SK-N-SH treated with all-trans-retinoic acid at 6 μM for 48 hours (cell line): ENCODE measurements around the gene LRWD1.

Experiments used
- ATAC-seq: fragments of 200-7000 bp; cut with Tn5 transposase; 3 replicates; pipeline ENCODE4 v1.9.1; 2020; ENCODE audit warnings: mild to moderate bottlenecking, moderate library complexity
- ARNTL ChIP-seq: fragments of 450-650 bp; formaldehyde crosslinking; IDR thresholded peaks from 2 replicates; pipeline ENCODE4 v1.5.0; 2020; ENCODE audit warnings: low read depth, mild to moderate bottlenecking, moderate library complexity, borderline replicate concordance
- CSDC2 ChIP-seq: fragments of 250-450 bp; sonication (Bioruptor Pico); IDR thresholded peaks from 2 replicates; pipeline ENCODE4 v1.5.0; 2020; ENCODE audit warnings: mild to moderate bottlenecking, moderate library complexity
- CSRNP3 ChIP-seq: fragments of 250-450 bp; sonication (Bioruptor Pico); IDR thresholded peaks from 2 replicates; pipeline ENCODE4 v1.5.1; 2021; ENCODE audit warnings: mild to moderate bottlenecking, moderate library complexity
- ESRRG ChIP-seq: fragments of 250-450 bp; sonication (Bioruptor Pico); IDR thresholded peaks from 2 replicates; pipeline ENCODE4 v1.6.1; 2021; ENCODE audit warnings: mild to moderate bottlenecking
- GLIS3 ChIP-seq: fragments of 250-450 bp; sonication (Bioruptor Pico); IDR thresholded peaks from 2 replicates; pipeline ENCODE4 v1.5.0; 2020; ENCODE audit warnings: mild to moderate bottlenecking, moderate library complexity
- ISL1 ChIP-seq: fragments of 250-450 bp; sonication (Bioruptor Pico); IDR thresholded peaks from 2 replicates; pipeline ENCODE4 v2.1.2; 2022; ENCODE audit warnings: mild to moderate bottlenecking, moderate library complexity
- OSR1 ChIP-seq: fragments of 250-450 bp; sonication (Bioruptor Pico); IDR thresholded peaks from 2 replicates; pipeline ENCODE4 v1.8.0; 2022; ENCODE audit warnings: moderate library complexity, mild to moderate bottlenecking, inconsistent platforms
- PATZ1 ChIP-seq: fragments of 250-450 bp; sonication (Bioruptor Pico); IDR thresholded peaks from 2 replicates; pipeline ENCODE4 v1.8.0; 2020; ENCODE audit warnings: mild to moderate bottlenecking, moderate library complexity, borderline replicate concordance
- PPARA ChIP-seq: fragments of 250-450 bp; sonication (Bioruptor Pico); IDR thresholded peaks from 2 replicates; pipeline ENCODE4 v1.5.0; 2020; ENCODE audit warnings: mild to moderate bottlenecking, borderline replicate concordance
- RARB ChIP-seq: fragments of 250-450 bp; sonication (Bioruptor Pico); IDR thresholded peaks from 2 replicates; pipeline ENCODE4 v1.8.0; 2021; ENCODE audit warnings: mild to moderate bottlenecking, moderate library complexity
- SNAI2 ChIP-seq: fragments of 250-450 bp; sonication (Bioruptor Pico); IDR thresholded peaks from 2 replicates; pipeline ENCODE4 v1.5.0; 2020; ENCODE audit warnings: mild to moderate bottlenecking, moderate library complexity
- TCF4 ChIP-seq: fragments of 250-450 bp; sonication (Bioruptor Pico); IDR thresholded peaks from 2 replicates; pipeline ENCODE4 v1.8.0; 2021; ENCODE audit warnings: mild to moderate bottlenecking, moderate library complexity, borderline replicate concordance
- TOX ChIP-seq: fragments of 250-450 bp; sonication (Bioruptor Pico); IDR thresholded peaks from 2 replicates; pipeline ENCODE4 v1.8.0; 2021; ENCODE audit warnings: mild to moderate bottlenecking, moderate library complexity, borderline replicate concordance
- ZC3H10 ChIP-seq: fragments of 250-450 bp; sonication (Bioruptor Pico); IDR thresholded peaks from 2 replicates; pipeline ENCODE4 v1.5.1; 2021; ENCODE audit warnings: mild to moderate bottlenecking, moderate library complexity
- ZFP3 ChIP-seq: fragments of 250-450 bp; sonication (Bioruptor Pico); IDR thresholded peaks from 2 replicates; pipeline ENCODE4 v1.5.0; 2020; ENCODE audit warnings: mild to moderate bottlenecking, moderate library complexity
- ZFP30 ChIP-seq: fragments of 450-650 bp; formaldehyde crosslinking; IDR thresholded peaks from 2 replicates; pipeline ENCODE4 v1.5.0; 2022; ENCODE audit warnings: mild to moderate bottlenecking, moderate library complexity
- ZNF565 ChIP-seq: fragments of 450-650 bp; formaldehyde crosslinking; conservative IDR thresholded peaks from 2 replicates; pipeline ENCODE4 v1.5.0; 2020; ENCODE audit warnings: low read depth, mild to moderate bottlenecking, moderate library complexity
- ZNF70 ChIP-seq: fragments of 450-650 bp; formaldehyde crosslinking; IDR thresholded peaks from 2 replicates; pipeline ENCODE4 v1.5.0; 2020; ENCODE audit warnings: mild to moderate bottlenecking, moderate library complexity
- ZNF8 ChIP-seq: fragments of 450-650 bp; formaldehyde crosslinking; IDR thresholded peaks from 2 replicates; pipeline ENCODE4 v1.5.0; 2020; ENCODE audit warnings: mild to moderate bottlenecking, moderate library complexity
- TF ChIP-seq, protein P1 (sequence below): fragments of 250-450 bp; sonication (Bioruptor Pico); IDR thresholded peaks from 2 replicates; pipeline ENCODE4 v1.8.0; 2021; ENCODE audit warnings: low read depth, mild to moderate bottlenecking, moderate library complexity, borderline replicate concordance
- TF ChIP-seq, protein P2 (sequence below): fragments of 250-450 bp; sonication (Bioruptor Pico); IDR thresholded peaks from 2 replicates; pipeline ENCODE4 v1.5.0; 2020; ENCODE audit warnings: mild to moderate bottlenecking, moderate library complexity
- TF ChIP-seq, protein P3 (sequence below): fragments of 250-450 bp; sonication (Bioruptor Pico); IDR thresholded peaks from 2 replicates; pipeline ENCODE4 v1.5.1; 2020; ENCODE audit warnings: low read depth, mild to moderate bottlenecking, moderate library complexity

The LRWD1 gene

GRCh38 chr7:102464577-102465280 lies at the start of gene LRWD1, which contains the start of gene ALKBH4:
Gene LRWD1, plus strand, starts transcription at chr7:102464984. Its CDS starts 97 bp downstream, at chr7:102465081.
Gene ALKBH4, minus strand, starts transcription at chr7:102464863. Its CDS starts 27 bp downstream, at chr7:102464836.
- peak; percentile 87 for ATAC-seq
- TF ChIP-seq ZNF8 (CRISPR knock-in tag) = no peak
- TF ChIP-seq ZFP3 (CRISPR knock-in tag) = 0 out of 2 replicates have a peak, but pooled peaks have one; percentile 16
- TF ChIP-seq, all 23 proteins: peak for 1

DNA sequence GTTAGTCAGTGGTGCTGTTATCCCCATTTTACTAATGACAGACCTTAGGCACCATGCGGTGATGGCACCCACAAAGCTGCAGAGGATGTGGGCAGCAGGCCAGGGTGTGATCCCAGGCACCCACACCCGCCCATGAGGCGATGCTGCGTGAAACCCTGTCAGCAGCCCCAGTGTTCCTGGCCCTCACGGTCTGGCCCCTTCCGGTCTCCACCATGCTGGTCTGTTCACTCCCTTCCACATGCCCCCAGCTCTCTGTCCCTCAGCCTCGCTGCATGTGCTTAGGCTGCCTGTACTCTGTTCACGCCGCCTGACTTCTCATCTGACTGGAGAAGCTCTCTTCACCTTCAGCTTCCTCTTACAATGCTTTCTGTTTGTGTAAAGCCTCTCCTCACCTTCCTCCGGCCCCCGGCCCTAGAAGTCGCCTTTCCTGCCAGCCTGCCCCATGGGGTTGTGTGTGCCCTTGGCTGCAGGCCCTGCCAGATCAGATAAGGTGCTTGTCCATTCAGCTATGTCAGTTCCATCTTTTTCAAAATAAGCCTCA lies 49.0 kb upstream of the LRWD1 start:
- TF ChIP-seq CSRNP3 (no peak), ZNF70 (CRISPR knock-in tag) (no peak), SNAI2 (no peak), ZC3H10 (CRISPR knock-in tag) (no peak), TCF4 (CRISPR knock-in tag) (no peak), ZFP30 (no peak), ESRRG (no peak), ZNF565 (CRISPR knock-in tag) (no peak), ARNTL (CRISPR knock-in tag) (no peak), ISL1 (CRISPR knock-in tag) (no peak), ZNF8 (CRISPR knock-in tag) (no peak), PATZ1 (CRISPR knock-in tag) (no peak), TOX (CRISPR knock-in tag) (no peak), GLIS3 (CRISPR knock-in tag) (no peak)
- TF ChIP-seq, protein P1, sequence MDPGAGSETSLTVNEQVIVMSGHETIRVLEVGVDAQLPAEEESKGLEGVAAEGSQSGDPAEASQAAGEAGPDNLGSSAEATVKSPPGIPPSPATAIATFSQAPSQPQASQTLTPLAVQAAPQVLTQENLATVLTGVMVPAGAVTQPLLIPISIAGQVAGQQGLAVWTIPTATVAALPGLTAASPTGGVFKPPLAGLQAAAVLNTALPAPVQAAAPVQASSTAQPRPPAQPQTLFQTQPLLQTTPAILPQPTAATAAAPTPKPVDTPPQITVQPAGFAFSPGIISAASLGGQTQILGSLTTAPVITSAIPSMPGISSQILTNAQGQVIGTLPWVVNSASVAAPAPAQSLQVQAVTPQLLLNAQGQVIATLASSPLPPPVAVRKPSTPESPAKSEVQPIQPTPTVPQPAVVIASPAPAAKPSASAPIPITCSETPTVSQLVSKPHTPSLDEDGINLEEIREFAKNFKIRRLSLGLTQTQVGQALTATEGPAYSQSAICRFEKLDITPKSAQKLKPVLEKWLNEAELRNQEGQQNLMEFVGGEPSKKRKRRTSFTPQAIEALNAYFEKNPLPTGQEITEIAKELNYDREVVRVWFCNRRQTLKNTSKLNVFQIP = no peak
- TF ChIP-seq, protein P2, sequence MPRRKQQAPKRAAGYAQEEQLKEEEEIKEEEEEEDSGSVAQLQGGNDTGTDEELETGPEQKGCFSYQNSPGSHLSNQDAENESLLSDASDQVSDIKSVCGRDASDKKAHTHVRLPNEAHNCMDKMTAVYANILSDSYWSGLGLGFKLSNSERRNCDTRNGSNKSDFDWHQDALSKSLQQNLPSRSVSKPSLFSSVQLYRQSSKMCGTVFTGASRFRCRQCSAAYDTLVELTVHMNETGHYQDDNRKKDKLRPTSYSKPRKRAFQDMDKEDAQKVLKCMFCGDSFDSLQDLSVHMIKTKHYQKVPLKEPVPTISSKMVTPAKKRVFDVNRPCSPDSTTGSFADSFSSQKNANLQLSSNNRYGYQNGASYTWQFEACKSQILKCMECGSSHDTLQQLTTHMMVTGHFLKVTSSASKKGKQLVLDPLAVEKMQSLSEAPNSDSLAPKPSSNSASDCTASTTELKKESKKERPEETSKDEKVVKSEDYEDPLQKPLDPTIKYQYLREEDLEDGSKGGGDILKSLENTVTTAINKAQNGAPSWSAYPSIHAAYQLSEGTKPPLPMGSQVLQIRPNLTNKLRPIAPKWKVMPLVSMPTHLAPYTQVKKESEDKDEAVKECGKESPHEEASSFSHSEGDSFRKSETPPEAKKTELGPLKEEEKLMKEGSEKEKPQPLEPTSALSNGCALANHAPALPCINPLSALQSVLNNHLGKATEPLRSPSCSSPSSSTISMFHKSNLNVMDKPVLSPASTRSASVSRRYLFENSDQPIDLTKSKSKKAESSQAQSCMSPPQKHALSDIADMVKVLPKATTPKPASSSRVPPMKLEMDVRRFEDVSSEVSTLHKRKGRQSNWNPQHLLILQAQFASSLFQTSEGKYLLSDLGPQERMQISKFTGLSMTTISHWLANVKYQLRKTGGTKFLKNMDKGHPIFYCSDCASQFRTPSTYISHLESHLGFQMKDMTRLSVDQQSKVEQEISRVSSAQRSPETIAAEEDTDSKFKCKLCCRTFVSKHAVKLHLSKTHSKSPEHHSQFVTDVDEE (CRISPR knock-in tag) = no peak
- ATAC-seq = no peak; the same call in 2 of the 3 replicates

GRCh38 chr7:102416406-102416805 lies 48.4 kb upstream of the LRWD1 start:
- no peak for ATAC-seq
- TF ChIP-seq RARB (CRISPR knock-in tag) = no peak
- no peak for TF ChIP-seq SNAI2
- no peak for TF ChIP-seq GLIS3 (CRISPR knock-in tag)
- no peak for TF ChIP-seq TCF4 (CRISPR knock-in tag)
- no peak for TF ChIP-seq ARNTL (CRISPR knock-in tag)
- TF ChIP-seq CSDC2 (CRISPR knock-in tag) = no peak
- TF ChIP-seq PATZ1 (CRISPR knock-in tag) = no peak
- TF ChIP-seq, protein P2 (CRISPR knock-in tag) = no peak
- TF ChIP-seq ZNF565 (CRISPR knock-in tag) = no peak
- no peak for TF ChIP-seq OSR1 (CRISPR knock-in tag)
- TF ChIP-seq PPARA (CRISPR knock-in tag) = no peak
- TF ChIP-seq TOX (CRISPR knock-in tag) = no peak
- no peak for TF ChIP-seq ISL1 (CRISPR knock-in tag)
- no peak for TF ChIP-seq ZFP30
- TF ChIP-seq ZC3H10 (CRISPR knock-in tag) = no peak
- TF ChIP-seq ZFP3 (CRISPR knock-in tag) = no peak
- TF ChIP-seq, protein P3, sequence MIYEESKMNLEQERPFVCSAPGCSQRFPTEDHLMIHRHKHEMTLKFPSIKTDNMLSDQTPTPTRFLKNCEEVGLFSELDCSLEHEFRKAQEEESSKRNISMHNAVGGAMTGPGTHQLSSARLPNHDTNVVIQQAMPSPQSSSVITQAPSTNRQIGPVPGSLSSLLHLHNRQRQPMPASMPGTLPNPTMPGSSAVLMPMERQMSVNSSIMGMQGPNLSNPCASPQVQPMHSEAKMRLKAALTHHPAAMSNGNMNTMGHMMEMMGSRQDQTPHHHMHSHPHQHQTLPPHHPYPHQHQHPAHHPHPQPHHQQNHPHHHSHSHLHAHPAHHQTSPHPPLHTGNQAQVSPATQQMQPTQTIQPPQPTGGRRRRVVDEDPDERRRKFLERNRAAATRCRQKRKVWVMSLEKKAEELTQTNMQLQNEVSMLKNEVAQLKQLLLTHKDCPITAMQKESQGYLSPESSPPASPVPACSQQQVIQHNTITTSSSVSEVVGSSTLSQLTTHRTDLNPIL (CRISPR knock-in tag) = no peak
